Stimulated activated naive CD8-positive, alpha-beta T cell treated with anti-CD3 and anti-CD28 coated beads, Interleukin-15, amount 100 ng/mL, for 72 hours (primary cell): ENCODE measurements around the gene SCN4A.
"Not testable (repeated sequence)": the region's sequence is repeated elsewhere in the genome, so short reads cannot be mapped to it uniquely, and the experiment has no call there.

Source experiments
- ATAC-seq: fragments of 150-1000 bp; cut with Tn5 transposase; 2 replicates; pipeline ENCODE4 v1.10.0; 2021; ENCODE audit warnings: mild to moderate bottlenecking, moderate library complexity
- DNase-seq, 2 donors: peaks; one replicate each; pipeline ENCODE4 v3.0.0; 2021 to 2022
- H3K27ac Mint-ChIP-seq, 2 donors: one replicate each; pipeline ENCODE4 v1.8.0; 2022; ENCODE audit warnings: mild to moderate bottlenecking in 2 of 2, mixed read lengths in 2 of 2, moderate library complexity in 2 of 2
- H3K27me3 Mint-ChIP-seq: one replicate; pipeline ENCODE4 v1.8.0; 2022; ENCODE audit warnings: mixed read lengths
- H3K4me1 Mint-ChIP-seq: one replicate; pipeline ENCODE4 v1.8.0; 2022; ENCODE audit warnings: mild to moderate bottlenecking, mixed read lengths
- H3K4me3 Mint-ChIP-seq, 2 donors: one replicate each; pipeline ENCODE4 v1.8.0; 2022; ENCODE audit warnings: mild to moderate bottlenecking in 2 of 2, mixed read lengths in 2 of 2, moderate library complexity in 1 of 2
- H3K9me3 Mint-ChIP-seq, 2 donors: one replicate each; pipeline ENCODE4 v1.8.0; 2022; ENCODE audit warnings: mixed read lengths in 2 of 2

SCN4A gene

GRCh38 chr17:63911041-63911635 is 61.6 kb downstream of the SCN4A start, which contains the start of gene CSHL1:
TSS of gene CSHL1 (minus strand) at chr17:63911258. CDS start at chr17:63911196, 62 bp downstream.
- Mint-ChIP-seq H3K4me1 (peaks cover 10% of the 10 kb centered on the region), H3K27me3 (no peaks in the 10 kb centered on the region), H3K27ac (no peak within 1 kb of the TSS), H3K4me3 (no peak within 1 kb of the TSS), H3K9me3 (no peaks in the 10 kb centered on the region)
- DNase-seq (no peak), ATAC-seq (no peak)

DNA sequence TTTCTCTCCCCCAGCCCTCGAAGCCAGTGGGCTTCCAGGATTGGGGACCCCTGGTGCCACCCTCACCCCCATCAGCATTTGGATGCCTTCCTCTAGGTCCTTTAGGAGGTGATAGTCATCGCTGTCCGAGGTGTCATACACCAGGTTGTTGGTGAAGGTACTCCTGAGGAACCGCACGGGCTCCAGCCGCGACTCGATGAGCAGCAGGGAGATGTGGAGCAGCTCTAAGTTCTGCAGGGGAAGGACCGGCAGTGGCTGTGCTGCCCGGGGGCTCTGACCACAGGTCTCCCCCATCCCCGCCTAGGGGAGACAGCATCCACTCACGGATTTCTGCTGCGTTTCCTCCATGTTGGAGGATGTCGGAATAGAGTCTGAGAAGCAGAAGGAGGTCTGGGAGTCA is 62.6 kb downstream of the SCN4A start:
- Mint-ChIP-seq H3K27ac (no peak overlapping the region), H3K27me3 (no peaks in the 10 kb centered on the region), H3K9me3 (no peaks in the 10 kb centered on the region), H3K4me3 (no peak overlapping the region), H3K4me1 (peaks cover 10% of the 10 kb centered on the region)
- ATAC-seq (no peak), DNase-seq (no peak)

GRCh38 chr17:63909586-63909985 is 63.1 kb downstream of the SCN4A start:
- H3K4me3 Mint-ChIP-seq, ATAC-seq, H3K27ac Mint-ChIP-seq, DNase-seq, H3K9me3 Mint-ChIP-seq, H3K27me3 Mint-ChIP-seq: not testable (repeated sequence)
- peaks cover 10% of the 10 kb centered on the region for H3K4me1 Mint-ChIP-seq

- H3K27me3 Mint-ChIP-seq, H3K9me3 Mint-ChIP-seq, H3K4me3 Mint-ChIP-seq, DNase-seq, H3K27ac Mint-ChIP-seq: not testable (repeated sequence)
- ATAC-seq = peak; percentile 80
- peaks cover 20% of the 10 kb centered on the region for H3K4me1 Mint-ChIP-seq
Measured at GRCh38 chr17:63907161-63907778, 65.4 kb downstream of the SCN4A start.

DNA sequence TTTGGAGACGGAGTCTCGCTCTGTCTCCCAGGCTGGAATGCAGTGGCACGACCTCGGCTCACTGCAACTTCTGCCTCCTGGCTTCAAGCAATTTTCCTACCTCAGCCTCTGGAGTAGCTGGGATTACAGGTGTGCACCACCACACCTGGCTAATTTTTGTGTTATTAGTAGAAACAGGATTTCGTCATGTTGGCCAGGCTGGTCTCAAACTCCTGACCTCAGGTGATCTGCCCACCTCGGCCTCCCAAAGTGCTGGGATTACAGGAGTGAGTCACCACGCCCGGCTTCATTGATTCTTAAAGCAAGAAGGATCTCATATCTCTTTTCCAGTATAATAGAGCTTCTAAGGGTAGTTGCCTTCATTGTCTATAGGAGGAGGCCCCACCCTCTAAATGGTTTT is 67.9 kb downstream of the SCN4A start:
- H3K4me1 Mint-ChIP-seq = peaks cover 12% of the 10 kb centered on the region
- not testable (repeated sequence) for H3K9me3 Mint-ChIP-seq, H3K27me3 Mint-ChIP-seq, DNase-seq, H3K27ac Mint-ChIP-seq, ATAC-seq, H3K4me3 Mint-ChIP-seq

GRCh38 chr17:63903787-63904201 is 68.9 kb downstream of the SCN4A start:
- not testable (repeated sequence) for H3K27ac Mint-ChIP-seq, H3K9me3 Mint-ChIP-seq

DNA sequence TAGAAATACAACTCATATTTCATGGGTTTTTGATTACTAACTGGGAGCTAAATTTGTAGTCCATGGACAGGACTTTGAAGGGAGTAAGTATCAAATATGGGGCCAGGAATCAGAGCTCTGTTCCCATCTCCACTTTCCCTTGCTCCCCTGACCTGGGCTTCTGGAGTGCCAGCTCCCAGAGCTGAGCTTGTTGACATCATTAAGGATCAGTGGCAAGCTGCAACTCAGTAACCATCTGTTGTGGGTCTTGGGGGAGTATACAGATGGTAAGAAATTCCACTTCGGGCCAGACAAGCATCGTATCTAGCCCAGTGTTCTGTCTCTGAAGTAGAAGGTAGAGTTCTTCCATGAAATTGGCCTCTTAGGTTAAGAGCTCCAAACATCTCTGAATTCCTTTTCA is 70.7 kb downstream of the SCN4A start:
- H3K27me3 Mint-ChIP-seq, DNase-seq: not testable (repeated sequence)

More at GRCh38 chr17:63903787-63904201, 68.9 kb downstream of the SCN4A start:
- not testable (repeated sequence) for DNase-seq, H3K27me3 Mint-ChIP-seq, H3K4me3 Mint-ChIP-seq
- H3K4me1 Mint-ChIP-seq = peaks cover 22% of the 10 kb centered on the region
- peak; percentile 47 for ATAC-seq

GRCh38 chr17:63898899-63899798 is 73.6 kb downstream of the SCN4A start:
- H3K4me3 Mint-ChIP-seq, H3K27me3 Mint-ChIP-seq, H3K9me3 Mint-ChIP-seq, H3K27ac Mint-ChIP-seq: not testable (repeated sequence)
- peaks cover 32% of the 10 kb centered on the region for H3K4me1 Mint-ChIP-seq
- ATAC-seq = peak; percentile 90
- peak; percentile 32 to 53 for DNase-seq

More for the DNA sequence above, 70.7 kb downstream of the SCN4A start:
- ATAC-seq, H3K27ac Mint-ChIP-seq, H3K4me3 Mint-ChIP-seq, H3K9me3 Mint-ChIP-seq: not testable (repeated sequence)
- peaks cover 32% of the 10 kb centered on the region for H3K4me1 Mint-ChIP-seq

DNA sequence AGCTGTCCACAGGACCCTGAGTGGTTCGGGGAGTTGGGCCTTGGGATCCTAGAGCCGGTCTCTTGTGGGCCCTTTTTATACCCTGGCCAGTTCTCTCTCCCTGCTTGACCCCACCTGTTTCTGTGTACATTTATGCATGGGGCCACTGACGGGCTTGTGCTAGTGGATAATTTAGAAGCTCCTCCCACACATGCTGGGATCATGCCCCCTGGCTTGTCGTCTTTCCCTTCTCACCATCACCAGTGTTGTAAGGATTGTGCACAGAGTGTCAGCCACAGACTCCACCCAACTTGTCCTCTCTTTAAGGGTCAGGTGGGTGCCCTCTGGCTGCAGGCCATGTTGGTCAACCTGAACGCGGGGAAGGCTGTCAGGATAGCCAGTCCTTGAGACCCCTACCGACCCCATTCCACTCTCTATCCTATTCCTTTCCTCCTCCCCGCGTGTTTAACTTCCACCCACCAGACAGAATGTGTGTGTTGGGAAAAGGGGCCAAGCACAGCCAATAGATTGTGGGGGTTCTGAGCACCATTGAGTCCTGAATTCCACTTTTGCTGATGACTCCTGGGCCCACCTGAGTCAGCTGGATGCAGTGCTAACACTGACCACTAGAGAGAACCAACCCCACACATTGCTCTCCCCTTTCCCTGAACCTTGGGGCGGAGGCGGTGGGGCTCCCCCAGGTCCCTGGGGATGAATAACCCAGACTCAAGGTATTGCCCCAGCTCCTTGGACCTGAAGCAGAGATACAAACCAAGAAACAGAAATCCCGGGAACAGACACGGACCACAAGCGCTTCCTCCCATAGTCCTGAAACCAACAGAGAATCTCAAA is 76.0 kb downstream of the SCN4A start, which contains the start of gene CSH1:
CSH1 (minus strand) TSS at position 51 of the 831 bp plus-strand sequence. CDS start 63 bp downstream, outside the sequence.
- not testable (repeated sequence) for H3K4me3 Mint-ChIP-seq, ATAC-seq, H3K9me3 Mint-ChIP-seq, H3K27ac Mint-ChIP-seq, DNase-seq, H3K27me3 Mint-ChIP-seq
- peaks cover 23% of the 10 kb centered on the region for H3K4me1 Mint-ChIP-seq

DNA sequence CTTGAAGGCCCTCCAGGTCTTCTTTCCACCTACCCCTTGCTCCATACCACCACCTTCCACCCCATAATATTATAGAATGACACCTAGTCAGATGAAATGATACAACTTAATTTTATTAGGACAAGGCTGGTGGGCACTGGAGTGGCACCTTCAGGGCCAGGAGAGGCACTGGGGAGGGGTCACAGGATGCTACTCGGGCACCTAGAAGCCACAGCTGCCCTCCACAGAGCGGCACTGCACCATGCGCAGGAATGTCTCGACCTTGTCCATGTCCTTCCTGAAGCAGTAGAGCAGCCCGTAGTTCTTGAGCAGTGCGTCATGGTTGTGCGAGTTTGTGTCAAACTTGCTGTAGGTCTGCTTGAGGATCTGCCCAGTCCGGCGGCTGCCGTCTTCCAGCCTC is 77.9 kb downstream of the SCN4A start:
- not testable (repeated sequence) for H3K27ac Mint-ChIP-seq, ATAC-seq, DNase-seq, H3K4me3 Mint-ChIP-seq, H3K27me3 Mint-ChIP-seq, H3K9me3 Mint-ChIP-seq
- peaks cover 20% of the 10 kb centered on the region for H3K4me1 Mint-ChIP-seq

GRCh38 chr17:63894021-63894420 is 78.7 kb downstream of the SCN4A start:
- peaks cover 15% of the 10 kb centered on the region for H3K4me1 Mint-ChIP-seq
- not testable (repeated sequence) for H3K27me3 Mint-ChIP-seq, H3K27ac Mint-ChIP-seq, DNase-seq, H3K4me3 Mint-ChIP-seq, ATAC-seq, H3K9me3 Mint-ChIP-seq

DNA sequence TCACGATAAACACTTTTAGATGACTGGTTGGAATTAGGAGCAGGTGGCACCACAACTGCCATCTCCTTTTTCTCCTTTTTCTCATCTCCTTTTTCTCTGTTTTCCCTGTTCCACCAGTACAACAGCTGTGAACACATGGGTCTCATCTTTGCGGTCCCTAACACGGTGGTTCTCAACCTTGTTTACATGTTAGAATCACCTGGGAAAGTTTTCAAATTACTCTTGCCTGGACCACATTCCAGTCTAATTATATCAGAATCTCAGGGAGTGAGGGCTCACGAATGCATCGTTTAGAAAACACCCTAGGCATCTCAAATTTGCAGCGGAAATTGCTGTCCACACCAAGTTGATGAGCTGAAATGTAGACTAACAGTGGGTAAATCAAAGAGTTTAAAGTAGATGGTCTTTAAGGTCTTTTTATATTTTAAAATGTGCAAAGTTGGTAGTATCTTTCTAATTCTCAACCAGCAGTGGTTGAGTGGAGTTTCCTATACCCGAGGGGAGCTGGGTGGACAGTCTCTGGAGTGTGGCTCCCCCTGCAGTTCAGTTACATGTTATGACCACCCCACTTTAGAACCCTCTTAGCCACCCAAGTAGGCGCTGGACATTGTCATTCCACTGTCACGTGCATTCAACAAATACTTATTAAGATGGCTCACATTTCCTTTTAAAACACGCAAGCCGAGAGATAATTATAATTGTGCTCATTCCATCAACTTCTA is 80.2 kb downstream of the SCN4A start:
- H3K4me1 Mint-ChIP-seq, H3K4me3 Mint-ChIP-seq, H3K27ac Mint-ChIP-seq, DNase-seq, H3K27me3 Mint-ChIP-seq, ATAC-seq, H3K9me3 Mint-ChIP-seq: not testable (repeated sequence)

DNA sequence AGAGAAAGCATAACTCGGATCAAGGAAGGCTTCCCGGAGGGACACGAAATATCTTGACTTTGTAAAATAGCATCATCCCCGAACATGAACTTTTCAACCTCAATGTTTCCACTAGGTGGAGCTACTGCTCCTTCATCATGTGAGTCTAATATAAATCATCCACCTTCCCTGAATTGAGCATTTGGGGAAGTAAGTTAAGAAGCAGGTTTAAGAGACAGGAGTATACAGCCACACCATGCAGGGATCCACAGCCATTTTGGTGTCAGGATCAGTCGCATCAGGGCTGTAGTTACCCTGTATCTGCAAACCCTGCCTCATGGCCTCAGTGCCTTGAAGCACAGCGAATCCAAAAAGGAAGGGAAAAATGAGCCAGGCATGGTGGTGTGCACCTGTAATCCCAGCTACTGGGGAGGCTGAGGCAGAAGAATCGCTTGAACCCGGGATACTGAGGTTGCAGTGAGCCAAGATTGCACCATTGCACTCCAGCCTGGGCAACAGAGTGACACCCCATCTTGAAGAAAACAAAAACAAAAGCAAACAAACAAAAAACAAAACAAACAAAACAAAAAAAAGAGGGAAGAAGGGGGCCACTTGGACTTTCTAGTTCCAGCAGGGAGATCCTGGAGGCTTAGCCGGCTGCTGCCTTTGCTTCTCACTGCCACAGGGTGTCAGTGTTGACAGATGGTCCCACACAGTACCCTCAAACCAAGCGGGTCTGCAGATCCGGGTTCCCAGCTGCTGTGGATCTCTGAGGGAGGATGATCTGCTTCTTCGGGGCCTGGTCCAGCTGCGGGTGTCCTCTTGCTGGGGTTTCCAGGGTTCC is 83.5 kb downstream of the SCN4A start:
- not testable (repeated sequence) for DNase-seq, H3K9me3 Mint-ChIP-seq, H3K4me3 Mint-ChIP-seq, H3K4me1 Mint-ChIP-seq, H3K27ac Mint-ChIP-seq, H3K27me3 Mint-ChIP-seq
- ATAC-seq = peak; percentile 71
